HG03060 (cell line): ENCODE data around the gene ATP11A.

Source experiments
- ATAC-seq: cut with Tn5 transposase; IDR thresholded peaks from one replicate; pipeline ENCODE4 v1.9.1; 2021; ENCODE audit warnings: low read depth, moderate number of reproducible peaks; ENCODE audit not compliant: unreplicated experiment

ATP11A gene

DNA sequence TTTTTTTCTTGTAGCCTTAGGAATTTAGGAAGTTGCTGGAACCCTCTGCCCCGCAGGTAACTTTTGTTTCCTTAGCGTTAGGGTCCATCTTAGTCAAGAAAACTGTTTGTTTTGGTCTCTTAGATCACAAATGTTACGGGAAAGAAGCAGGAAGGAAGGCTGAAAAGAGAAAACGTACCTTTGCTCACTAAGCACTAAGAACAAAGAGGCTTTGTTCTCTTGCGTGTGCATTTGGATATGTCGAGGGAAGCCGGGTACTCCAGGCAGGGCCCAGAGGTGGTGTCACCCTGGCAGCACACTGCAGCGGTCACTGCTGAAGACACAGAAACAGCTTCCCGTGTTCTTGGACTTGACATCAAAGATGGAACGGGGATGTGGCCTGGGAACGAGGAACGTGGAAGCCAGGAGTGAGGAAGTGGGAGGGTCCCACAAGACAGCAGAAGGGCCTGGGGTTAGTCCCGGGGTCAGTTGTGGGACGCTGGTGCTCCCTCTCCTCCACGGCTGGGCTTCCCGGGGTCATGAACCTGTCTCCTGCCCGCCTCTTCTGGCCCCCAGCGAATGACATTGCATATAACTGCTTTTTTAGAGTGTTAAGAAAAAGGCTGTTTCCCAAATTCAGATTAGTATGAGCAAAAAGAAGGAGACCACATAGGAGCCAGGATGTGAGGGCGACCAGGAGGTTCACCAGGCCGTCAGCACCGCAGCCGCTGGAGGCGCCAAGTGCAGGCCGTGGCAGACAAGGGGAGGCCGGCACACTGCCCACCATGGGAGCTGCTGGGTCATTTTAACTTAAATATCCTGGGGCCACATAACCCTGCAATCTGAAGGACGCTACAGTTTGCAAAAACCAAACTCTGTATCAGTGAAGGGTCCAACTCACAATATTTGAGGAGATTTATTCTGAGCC lies 31.6 kb downstream of the ATP11A start:
- no peak for ATAC-seq

DNA sequence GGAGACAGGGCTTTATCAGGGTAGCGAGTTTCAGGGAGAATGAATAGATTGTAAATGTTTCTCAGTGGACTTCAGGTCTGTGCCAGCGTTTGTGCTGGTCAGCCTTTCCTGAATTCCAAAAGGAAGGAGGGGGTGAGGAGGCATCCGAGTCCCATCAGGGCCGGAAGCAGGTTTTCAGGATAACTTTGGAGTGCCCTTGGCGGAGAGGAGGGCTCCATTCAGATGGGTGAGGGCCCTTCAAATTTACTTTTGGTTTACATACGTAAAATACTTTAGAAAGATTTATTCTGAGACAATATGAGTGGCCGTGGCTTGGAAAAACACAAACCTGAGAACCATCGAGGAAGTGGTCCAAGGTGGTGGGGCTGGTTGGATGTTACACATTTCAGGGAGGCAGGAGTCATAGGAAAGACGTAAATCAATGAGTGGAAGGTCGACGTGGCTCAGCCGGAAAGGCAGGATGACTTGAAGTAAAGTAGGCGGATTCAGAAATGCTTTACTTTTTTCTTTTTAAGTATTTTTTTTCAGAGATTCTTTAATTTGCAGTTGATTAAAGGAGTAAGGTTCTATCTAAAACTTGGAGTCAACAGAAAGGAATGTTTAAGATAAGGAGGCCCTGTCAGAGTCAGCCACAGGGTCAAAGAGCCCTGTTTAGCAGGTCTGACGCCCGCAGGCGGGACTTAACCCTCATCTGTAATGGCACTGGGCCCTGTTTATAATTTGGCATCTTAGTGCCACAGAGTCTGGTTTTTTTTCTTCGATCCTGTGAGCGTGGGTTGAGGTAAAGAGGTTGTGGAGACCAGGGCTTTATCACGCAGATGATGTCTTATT lies 32.8 kb downstream of the ATP11A start:
- ATAC-seq, result no peak

DNA sequence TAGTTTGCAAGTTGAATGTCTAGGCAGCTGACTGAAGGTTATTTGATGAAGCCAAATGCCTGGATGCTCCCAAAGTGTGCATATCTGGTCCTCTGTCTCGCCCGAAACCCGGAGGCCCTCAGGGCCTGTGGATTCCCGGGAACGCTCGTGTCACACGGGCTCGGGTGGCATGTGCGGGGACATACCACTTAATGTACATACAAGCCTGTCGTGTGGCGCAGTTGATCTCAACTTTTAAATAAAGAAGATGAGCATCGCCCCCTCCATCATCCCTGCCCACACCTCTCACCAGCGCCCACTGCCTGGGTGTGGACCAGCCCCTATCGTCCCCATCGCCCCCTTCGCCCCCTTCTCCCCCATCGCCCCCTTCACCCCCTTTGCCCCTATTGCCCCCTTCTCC lies 33.9 kb downstream of the ATP11A start:
- no peak for ATAC-seq

DNA sequence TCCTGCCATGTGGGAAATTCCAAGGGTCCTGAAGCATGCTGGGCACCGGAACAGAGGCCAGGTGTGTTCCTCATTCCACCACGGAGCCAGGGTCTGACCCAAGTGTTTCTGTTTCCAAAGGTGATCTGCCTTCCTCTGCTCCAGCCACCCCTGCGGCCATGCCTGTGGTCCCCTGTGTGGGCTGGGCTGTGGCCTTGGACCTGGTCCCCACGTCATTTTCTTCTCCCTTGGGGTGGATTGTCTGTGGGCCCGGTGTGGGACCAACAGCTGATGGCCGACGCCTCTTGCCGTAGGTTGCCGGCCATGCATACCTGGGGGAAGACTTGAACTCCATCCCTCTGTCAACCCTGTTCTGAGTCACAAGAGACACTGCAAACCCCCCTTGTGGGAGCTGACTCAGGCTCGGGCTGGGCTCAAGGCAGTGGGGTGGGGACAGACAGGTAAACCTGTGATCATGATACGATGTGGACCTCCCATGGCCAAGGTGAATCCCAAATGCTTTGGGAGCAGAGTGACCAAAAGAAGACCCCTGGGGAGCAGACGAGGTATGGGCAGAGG lies 35.0 kb downstream of the ATP11A start:
- no peak for ATAC-seq

DNA sequence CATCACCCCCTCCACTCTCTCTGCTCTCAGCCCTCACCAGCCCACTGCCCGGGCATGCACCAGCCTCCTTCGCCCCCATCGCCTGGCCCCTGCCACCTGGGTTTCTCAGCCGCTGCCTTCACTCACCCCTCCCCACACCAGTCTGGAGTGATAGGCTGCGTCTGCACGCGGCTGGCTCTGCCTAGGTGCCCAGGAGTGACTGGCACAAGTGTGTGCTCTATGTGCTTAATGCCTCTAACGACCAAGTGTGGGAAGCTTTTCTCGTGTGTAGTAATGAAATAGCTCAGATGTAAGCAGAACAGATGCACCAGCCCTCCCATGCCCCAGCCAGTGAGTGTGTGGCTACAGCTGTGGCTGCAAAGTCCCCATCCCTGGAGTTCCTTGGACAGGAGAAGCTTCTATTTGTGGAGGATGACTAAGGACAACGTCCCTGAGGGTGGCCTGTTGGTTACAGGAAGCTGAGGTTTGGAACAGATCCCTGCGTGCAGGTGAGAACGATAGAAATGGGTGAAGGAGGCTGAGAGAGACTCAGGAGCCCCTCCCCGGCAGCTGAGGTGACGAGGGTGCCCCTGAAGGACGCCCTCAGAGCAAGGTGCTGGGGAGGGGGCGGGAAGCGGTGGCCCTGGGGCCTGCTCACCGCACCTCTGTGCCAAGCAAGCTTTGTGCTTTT lies 35.6 kb downstream of the ATP11A start:
- no peak for ATAC-seq

DNA sequence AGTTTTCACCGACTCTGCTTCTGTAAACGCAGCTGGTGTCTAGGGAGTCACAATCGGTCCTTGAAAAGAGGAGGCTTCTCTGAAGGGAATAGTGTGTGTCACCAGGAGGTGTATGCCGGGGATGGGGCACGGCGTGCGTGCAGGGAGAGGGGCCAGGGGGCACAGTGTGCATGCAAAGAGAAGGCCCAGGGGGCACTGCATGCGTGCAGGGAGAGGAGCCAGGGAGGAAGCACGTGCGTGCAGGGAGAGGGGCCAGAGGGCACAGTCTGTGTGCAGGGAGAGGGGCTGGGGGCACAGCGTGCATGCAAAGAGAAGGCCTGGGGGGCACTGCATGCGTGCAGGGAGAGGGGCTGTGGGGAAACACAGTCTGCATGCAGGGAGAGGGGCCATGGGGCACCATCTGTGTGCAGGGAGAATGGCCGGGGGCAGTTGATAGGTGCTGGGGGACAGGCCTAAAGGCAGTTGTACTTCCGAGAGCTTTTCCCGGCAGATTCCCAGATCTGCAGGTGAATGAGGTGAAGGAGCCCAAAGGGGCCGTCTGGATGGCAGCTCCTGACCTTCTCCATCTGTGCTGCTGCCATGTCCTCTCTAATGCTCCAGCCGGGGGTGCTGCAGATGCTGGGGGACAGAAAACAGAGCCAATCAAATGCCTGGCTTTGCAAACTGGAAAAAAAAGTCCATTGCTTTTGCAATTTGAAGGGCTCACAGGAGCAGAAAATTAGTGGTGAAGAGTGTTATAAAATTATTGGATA lies 36.4 kb downstream of the ATP11A start:
- ATAC-seq, result no peak

DNA sequence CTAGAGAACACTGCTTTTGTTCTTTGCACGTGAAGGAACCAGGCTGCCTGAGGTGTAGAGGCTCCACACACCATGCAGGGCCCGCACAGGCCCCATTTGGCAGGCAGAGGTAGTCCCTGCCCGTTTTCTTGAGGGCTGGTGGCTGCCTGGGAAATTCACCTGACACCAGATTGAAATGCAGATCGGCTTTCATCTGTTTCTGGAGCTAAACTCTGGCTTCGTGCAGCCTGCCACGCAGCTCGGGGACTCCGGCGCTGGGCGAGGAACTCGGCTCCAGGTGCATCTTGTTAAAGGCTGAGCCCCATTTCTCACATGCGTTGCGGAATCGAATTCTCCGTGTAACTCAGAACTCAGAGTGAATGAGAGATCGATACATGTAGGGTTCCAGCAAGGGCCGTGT lies 37.7 kb downstream of the ATP11A start:
- no peak for ATAC-seq

DNA sequence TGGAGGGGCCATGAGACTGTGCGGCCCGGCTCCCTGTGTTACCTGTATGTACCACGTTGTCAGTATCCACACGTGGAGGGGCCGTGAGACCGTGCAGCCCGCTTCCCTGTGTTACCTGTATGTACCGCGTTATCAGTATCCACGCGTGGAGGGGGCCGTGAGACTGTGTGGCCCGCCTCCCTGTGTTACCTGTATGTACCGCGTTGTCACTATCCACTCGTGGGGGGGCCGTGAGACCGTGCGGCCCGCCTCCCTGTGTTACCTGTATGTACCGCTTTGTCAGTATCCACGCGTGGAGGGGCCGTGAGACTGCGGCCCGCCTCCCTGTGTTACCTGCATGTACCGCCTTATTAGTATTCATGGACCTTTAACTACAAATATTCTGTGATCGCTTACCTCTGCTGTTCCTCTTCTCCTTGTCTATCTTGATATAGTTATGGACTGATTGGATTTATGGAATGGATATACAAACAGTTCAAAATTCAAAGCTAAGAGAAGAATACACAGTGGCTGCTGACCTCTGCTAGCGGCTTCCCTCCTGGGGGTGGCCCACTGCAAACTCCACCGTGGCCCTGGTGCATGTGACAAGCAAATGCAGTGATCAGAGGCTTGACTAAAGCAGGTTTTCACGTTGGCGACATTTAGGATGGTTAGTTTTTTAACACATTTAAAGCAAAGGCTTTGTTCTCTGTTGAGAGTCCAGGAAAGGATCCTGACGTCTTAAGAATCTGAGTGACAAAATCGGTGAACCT lies 38.7 kb downstream of the ATP11A start:
- no peak for ATAC-seq

DNA sequence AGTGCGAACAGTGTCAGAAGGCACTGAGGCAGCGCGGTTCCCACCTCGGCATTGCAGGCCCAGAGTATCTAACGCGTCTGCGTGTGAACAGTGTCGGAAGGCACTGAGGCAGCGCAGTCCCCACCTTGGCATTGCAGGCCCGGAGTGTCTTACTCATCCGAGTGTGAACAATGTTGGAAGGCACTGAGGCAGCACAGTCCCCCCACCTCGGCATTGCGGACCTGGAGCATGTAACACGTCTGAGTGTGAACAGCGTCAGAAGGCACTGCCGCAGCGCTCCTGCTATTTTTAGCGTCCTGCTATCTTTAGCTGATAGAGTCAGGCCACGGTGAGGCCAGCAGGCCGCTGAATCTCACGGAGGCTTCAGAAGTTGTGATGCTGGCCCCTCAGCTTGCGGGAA lies 39.6 kb downstream of the ATP11A start:
- ATAC-seq, result no peak

DNA sequence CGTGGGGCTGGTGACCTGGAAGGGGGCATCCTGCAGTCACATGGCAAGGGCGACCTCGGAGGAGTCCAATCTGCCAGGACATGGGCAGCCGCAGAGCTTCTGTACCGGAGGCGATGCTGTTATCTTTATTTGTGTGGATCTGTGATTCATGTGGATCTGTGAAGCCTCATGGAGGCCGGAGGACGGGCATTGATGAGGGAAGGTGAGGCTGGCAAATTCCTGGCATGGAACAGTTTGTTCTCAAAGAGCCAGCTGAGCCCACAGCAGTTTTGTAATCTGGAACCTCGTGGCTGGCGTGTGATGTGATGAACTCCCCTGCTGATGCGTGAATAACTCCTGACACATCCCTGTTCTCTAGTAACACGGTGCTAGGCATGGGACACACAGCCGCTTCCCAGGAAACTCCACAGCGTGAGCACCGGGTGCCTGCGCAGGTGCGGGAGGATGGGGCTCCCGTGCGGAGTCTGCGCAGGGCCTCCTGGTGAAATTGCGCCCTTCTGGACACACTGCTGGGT lies 40.4 kb downstream of the ATP11A start:
- ATAC-seq, result no peak

DNA sequence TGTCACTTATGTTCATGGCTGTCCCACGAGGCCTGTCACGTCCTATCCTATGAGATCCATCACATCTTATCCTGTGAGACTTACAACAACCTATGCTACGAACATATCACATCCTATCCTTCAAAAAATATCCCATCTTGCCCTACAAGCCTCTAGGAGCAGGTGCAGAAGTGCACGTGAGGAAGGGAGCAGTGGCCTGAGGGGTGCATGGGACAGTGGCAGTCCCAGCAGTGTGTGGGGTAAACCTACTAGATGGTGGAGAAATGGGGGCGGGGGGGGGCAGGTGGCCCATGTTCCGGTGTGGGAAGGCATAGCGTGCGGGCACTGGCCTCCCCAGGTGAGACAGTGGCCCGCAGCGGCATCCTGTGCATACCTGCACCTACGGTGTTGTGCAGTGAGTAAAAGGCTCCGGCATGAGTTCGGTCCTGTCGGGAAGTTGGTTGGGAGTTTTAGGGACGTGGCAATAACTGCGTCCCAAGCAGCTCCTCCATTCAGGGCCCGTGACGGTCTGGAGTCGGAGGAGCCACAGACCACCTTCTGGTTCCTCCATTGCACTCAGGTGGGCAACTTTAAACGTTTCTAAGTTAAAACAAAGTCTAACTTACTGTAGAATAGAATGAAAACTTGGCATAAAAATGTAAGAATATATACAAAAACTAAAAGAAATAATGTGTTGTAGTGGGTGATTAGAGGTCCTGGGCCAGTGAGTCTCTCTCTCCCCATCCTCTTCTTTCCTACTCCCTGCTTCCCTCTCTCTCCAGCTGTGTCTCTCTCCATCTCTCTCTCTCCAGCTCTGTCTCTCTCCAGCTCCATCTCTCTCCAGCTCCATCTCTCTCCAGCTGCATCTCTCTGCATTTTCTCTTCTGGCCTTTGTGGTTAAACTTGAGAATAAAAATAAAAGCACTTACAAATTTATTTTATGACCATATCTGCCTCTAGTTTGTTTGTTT lies 42.1 kb downstream of the ATP11A start:
- no peak for ATAC-seq

DNA sequence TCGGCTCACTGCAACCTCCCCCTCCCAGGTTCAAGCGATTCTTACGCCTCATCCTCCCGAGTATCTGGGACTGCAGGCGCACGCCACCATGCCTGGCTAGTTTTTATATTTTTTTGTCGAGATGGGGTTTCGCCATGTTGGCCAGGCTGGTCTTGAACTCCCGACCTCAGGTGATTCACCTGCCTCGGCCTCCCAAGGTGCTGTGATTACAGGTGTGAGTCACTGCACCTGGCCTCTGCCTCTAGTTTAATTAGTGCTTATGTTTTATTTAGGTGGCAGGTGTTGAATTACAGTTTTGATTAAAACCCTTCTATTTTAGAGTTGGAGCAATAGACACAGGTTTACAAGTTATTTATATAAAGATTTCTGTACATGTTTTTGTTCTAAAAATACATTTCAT lies 42.8 kb downstream of the ATP11A start:
- no peak for ATAC-seq

DNA sequence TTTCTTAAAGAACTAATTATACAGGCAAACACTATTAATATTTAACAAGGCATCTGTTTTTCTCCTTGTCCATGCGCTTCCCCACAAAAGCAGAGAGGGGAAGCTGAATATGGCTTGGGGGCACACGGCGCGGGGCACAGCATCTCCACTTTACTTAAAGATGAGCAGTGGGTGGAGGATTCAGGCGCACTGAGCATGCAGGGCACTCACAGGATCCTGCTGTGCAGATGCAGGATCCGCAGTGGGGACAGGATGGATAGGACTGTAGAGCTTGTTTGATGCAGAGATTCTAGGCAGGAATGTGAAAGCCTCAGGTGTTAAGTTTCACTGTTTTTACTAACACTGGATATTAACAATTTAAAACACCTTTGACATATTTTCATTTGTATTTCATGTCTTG lies 43.3 kb downstream of the ATP11A start:
- ATAC-seq, result no peak

DNA sequence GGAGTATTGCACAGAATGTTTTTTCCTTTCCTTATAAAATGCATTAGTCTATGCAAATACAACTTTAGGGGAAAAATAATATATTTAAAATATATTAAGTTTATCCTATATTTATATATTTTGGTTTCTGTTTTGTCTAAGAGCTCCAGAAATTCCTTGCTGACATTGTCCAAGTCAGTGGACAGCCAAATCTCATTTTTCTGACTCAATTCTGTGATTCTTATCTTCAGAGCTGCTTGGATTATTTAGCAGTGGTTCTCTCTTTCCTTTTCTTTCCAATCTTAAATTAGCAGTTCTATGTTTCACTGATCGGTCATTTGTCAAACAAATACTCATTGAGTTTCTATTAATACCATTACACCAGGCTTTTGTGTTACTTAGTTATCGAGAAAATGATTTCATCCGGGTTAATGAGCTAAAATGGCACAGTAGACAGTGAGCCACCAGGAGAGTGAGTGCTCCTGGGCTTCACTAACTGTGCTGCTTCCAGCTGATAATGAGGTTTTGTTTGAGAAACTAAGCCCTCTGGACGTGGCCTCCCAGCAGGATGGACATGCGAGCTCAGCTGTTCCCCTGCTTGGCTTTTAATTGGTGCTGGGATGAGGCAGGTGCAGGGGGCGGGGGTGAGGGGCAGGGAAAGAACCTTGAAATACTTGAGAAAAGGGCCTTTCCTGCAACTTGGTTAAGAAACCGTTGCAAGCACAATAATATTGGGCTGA lies 44.0 kb downstream of the ATP11A start:
- ATAC-seq, result no peak

DNA sequence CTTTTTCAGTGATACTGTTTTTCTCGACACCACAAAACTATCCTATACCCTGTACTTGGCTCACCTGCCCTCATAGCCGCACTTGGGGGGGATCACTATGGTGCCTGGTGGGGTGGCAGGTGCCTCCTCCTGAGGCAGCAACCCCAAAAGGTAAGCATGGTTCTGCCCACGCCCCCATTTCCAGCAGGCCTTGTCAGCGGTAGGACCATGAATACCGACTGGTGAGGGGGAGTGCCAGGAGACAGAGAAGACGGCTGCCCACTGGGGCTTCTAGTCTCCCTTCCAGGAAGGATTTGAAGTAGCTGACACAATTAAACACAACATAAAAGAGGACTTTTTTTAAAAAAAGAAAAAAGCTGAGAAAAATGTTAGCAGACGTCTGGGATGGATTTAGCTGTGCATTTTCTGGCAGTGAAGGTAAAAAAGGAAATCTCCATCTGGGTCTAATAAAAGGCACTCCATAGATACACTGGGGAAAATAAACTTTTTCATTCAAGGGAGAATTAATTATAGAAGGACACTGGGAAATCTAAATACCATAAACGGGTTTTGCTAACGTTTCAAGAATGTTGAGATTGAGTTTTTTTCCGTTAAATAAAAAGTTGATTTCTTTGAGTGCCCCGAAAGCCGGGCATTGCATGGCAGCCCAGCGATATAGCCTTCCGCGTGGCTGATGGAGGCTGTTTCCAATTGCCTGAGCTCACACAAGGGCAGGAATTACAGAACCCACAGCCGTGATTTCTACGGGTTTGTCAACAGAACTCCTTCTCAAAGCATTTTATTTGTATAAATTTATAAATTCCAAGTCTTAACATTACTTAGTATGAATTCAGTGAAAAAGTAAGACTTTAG lies 45.1 kb downstream of the ATP11A start:
- ATAC-seq, result no peak

DNA sequence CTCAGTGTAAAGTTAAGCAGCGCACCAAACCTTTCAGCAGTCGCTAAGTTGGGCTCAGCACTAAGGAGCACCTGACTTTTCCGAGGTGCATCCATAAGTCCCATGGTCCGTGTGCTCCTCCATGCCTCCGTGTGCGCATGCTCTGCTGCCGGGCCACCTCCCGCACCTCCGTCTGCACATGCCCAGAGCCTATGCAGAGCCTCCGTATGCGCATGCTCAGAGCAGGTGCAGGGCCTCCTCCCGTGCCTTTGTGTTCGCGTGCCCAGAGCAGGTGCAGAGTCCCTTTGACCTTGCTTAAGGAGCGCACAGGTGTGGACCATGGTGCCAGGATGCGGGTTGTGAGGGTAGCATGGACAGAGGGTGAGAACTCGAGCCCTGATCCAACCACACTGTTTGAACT lies 46.0 kb downstream of the ATP11A start:
- ATAC-seq, result no peak

DNA sequence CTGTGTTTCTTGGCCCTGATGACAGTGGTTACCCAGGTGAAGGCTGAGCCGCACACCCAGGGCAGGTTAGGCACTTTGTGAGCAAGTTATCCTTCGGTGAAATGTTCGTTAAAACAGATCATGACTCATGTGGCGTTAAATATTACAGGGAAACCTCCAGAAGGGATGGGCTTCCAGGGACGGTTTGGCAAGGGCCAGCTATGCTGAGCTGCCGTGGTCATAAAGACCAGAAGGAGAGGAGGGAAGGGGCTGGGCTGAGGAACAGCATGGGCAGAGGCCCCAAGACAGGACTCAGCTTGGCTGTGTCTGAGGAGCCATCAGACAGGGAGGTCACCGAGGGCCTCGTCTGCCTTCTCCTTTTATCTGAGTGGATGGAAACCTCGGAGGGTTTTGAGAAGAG lies 47.5 kb downstream of the ATP11A start:
- ATAC-seq, result no peak
